ENCODE measurements around the gene FBXL14. TPM values are rescaled to one million over a fixed set of nuclear protein-coding genes. Genes with fewer than 3 reads are reported as not detected.

Gene FBXL14
- total RNA-seq, 1 experiment from 2014 or later = 16.1 TPM

- Histone ChIP-seq H3K27ac (peak overlapping the region; percentile 30; the same call in 1 of the 2 replicates), H3K36me3 (peaks cover 18% of the 10 kb centered on the region), H3K4me1 (replicated peaks) (peaks cover 55% of the 10 kb centered on the region), H3K4me3 (peak overlapping the region; percentile 99), H3K9me3 (replicated peaks) (peaks cover 3% of the 10 kb centered on the region; the same call in 1 of the 2 replicates), H3K27me3 (replicated peaks) (no peaks in the 10 kb centered on the region)
- peak in 1 of 2 experiments; percentile 70 for DNase-seq (ENCODE audit: low read depth in 1 of 2, low spot score in 2 of 2)
These were observed 448 bp downstream of the FBXL14 start for GRCh38 chr12:1594006-1594260.

DNA sequence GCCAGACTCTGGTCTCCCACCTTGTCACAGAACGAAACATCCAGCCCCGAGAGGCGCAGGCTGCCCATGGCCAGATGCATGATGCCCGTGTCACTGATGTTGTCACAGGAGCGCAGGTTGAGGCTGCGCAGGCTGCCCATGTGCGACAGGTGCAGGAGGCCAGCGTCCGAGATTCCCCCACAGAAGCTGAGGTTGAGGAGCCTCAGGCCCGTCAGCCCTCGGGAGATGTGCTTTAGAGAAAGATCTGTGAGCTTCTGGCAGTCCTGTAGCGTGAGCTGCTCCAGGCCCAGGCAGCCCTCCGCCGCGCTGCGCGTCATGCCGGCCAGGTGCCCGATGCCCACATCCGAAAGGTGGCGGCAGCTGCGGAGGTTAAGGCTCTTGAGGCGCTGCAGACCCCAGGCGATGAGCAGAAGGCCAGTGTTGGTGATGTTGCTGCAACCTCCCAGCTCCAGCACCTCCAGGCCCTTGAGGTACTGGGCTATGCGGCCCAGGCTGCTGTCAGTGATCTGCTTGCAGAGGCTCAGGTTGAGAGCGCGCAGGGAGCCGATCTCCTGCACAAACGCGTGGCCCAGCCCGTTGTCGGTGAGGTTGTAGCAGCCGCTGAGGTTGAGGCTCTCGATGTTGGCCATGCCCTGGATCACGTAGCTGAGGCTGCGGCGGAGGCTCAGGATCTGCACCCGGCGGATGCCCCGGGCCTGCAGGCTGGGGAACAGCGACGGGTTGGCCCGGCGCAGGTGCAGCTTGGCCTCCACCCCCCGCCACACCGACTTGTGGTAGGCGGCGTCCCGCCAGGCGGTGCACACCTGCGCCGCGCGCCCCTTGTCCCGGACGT lies 991 bp downstream of the FBXL14 start:
- H3K36me3 ChIP-seq = peaks cover 22% of the 10 kb centered on the region
- H3K9me3 ChIP-seq (replicated peaks) = peaks cover 3% of the 10 kb centered on the region; the same call in 1 of the 2 replicates
- no peaks in the 10 kb centered on the region for H3K27me3 ChIP-seq (replicated peaks)
- peak overlapping the region; percentile 99 for H3K4me3 ChIP-seq
- peak in 1 of 2 experiments; percentile 52 for DNase-seq (ENCODE audit: low read depth in 1 of 2, low spot score in 2 of 2)
- H3K27ac ChIP-seq = peak overlapping the region; percentile 30; the same call in 1 of the 2 replicates
- H3K4me1 ChIP-seq (replicated peaks) = peaks cover 59% of the 10 kb centered on the region

GRCh38 chr12:1592444-1593173 lies 1.8 kb downstream of the FBXL14 start:
- Histone ChIP-seq H3K36me3 (peaks cover 22% of the 10 kb centered on the region), H3K9me3 (replicated peaks) (peaks cover 3% of the 10 kb centered on the region; the same call in 1 of the 2 replicates), H3K4me3 (peak overlapping the region; percentile 99), H3K27me3 (replicated peaks) (no peaks in the 10 kb centered on the region), H3K27ac (no peak overlapping the region), H3K4me1 (replicated peaks) (peaks cover 63% of the 10 kb centered on the region)
- DNase-seq (ENCODE audit: low read depth in 1 of 2, low spot score in 2 of 2) = no peak

GRCh38 chr12:1591543-1591942 lies 2.8 kb downstream of the FBXL14 start:
- DNase-seq (ENCODE audit: low read depth in 1 of 2, low spot score in 2 of 2) = no peak
- H3K4me1 ChIP-seq (replicated peaks) = peaks cover 63% of the 10 kb centered on the region

GRCh38 chr12:1591034-1591433 lies 3.3 kb downstream of the FBXL14 start:
- peaks cover 60% of the 10 kb centered on the region for H3K4me1 ChIP-seq (replicated peaks)
- H3K36me3 ChIP-seq = peaks cover 22% of the 10 kb centered on the region
- H3K27ac ChIP-seq = no peak overlapping the region
- peaks cover 3% of the 10 kb centered on the region; the same call in 1 of the 2 replicates for H3K9me3 ChIP-seq (replicated peaks)
- H3K4me3 ChIP-seq = no peak overlapping the region
- no peaks in the 10 kb centered on the region for H3K27me3 ChIP-seq (replicated peaks)
- no peak for DNase-seq (ENCODE audit: low read depth in 1 of 2, low spot score in 2 of 2)

More at GRCh38 chr12:1591543-1591942, 2.8 kb downstream of the FBXL14 start:
- H3K27ac ChIP-seq = no peak overlapping the region
- H3K4me3 ChIP-seq = no peak overlapping the region
- peaks cover 22% of the 10 kb centered on the region for H3K36me3 ChIP-seq
- H3K27me3 ChIP-seq (replicated peaks) = no peaks in the 10 kb centered on the region
- peaks cover 3% of the 10 kb centered on the region; the same call in 1 of the 2 replicates for H3K9me3 ChIP-seq (replicated peaks)

DNA sequence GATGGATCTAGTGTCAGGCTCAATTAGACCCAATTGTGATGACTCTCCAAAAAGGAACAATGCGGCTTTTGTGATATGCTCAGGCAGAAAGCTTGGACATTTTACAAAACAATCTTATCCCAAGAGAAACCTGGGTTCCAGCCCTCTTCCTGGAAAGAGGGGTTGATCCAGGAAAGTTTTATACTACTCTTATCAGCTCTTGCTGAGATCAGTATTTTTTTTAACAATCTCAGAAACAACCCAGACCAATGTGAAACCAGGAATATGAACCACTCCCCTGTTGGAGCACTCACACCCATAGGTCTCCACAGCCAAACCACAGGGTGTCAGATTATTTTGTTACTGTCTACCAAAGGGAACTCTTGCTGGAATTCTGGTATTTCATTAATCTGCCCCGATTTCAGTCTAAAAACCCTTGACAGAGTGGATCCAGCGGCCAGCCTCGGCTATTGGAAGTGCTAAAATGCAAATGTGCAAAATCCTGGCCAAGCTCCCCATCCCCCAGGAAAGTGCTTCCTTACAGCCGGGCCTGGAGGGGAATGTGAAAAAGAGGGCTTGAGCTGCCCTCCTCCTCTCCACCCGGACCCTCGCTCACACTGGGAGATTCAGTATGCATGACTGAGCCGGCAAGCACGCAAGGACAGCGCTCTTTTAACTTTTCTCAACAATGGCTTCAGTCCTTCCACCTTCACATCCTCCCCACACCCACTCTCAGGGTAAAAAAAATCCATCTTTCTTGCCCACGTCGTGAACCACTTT lies 4.0 kb downstream of the FBXL14 start:
- DNase-seq (ENCODE audit: low read depth in 1 of 2, low spot score in 2 of 2) = no peak
- H3K27ac ChIP-seq = no peak overlapping the region
- peaks cover 22% of the 10 kb centered on the region for H3K36me3 ChIP-seq

GRCh38 chr12:1588575-1588947 lies 5.8 kb downstream of the FBXL14 start:
- peaks cover 13% of the 10 kb centered on the region for H3K36me3 ChIP-seq
- H3K27me3 ChIP-seq (replicated peaks) = no peaks in the 10 kb centered on the region
- no peaks in the 10 kb centered on the region; the same call in 1 of the 2 replicates for H3K9me3 ChIP-seq (replicated peaks)
- DNase-seq (ENCODE audit: low read depth in 1 of 2, low spot score in 2 of 2) = no peak
- H3K4me3 ChIP-seq = no peak overlapping the region
- H3K27ac ChIP-seq = no peak overlapping the region
- H3K4me1 ChIP-seq (replicated peaks) = peaks cover 39% of the 10 kb centered on the region

More for the DNA sequence above, 4.0 kb downstream of the FBXL14 start:
- H3K4me3 ChIP-seq = no peak overlapping the region
- H3K9me3 ChIP-seq (replicated peaks) = peaks cover 3% of the 10 kb centered on the region; the same call in 1 of the 2 replicates
- no peaks in the 10 kb centered on the region for H3K27me3 ChIP-seq (replicated peaks)
- peaks cover 54% of the 10 kb centered on the region for H3K4me1 ChIP-seq (replicated peaks)

DNA sequence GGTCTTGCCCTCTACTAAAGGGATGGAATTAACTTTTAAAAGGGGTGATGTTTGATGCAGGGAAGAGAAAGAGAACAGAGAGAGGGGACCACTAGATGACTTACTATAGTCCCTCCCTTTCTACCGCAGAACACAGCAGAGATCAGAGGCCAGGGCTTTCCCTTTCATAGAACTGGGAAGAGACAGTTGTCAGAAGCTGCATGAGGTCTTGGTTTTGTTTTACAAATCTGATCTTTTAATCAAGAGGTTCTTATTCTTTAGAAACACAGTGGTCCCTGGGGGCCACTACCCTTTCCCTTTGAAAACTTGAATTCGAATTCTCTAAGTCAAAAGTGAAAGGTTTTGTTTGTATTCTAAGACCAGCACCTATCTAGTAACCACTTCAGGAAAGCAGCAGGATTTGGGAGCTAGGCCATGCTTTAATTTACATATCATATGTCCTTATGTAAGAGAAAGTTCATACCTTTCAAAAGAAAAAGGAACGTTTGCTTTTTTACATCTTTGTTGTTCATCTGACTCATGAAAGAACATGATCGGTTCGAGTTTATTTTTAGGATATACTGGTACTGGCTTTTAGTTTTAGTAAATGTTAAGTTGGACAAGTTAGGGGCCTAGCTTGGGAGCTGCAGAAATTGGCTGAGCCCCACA lies 6.3 kb downstream of the FBXL14 start:
- no peak overlapping the region for H3K27ac ChIP-seq
- no peaks in the 10 kb centered on the region for H3K9me3 ChIP-seq (replicated peaks)
- peaks cover 11% of the 10 kb centered on the region for H3K36me3 ChIP-seq
- no peak for DNase-seq (ENCODE audit: low read depth in 1 of 2, low spot score in 2 of 2)
- H3K27me3 ChIP-seq (replicated peaks) = no peaks in the 10 kb centered on the region
- peaks cover 34% of the 10 kb centered on the region for H3K4me1 ChIP-seq (replicated peaks)
- no peak overlapping the region for H3K4me3 ChIP-seq

DNA sequence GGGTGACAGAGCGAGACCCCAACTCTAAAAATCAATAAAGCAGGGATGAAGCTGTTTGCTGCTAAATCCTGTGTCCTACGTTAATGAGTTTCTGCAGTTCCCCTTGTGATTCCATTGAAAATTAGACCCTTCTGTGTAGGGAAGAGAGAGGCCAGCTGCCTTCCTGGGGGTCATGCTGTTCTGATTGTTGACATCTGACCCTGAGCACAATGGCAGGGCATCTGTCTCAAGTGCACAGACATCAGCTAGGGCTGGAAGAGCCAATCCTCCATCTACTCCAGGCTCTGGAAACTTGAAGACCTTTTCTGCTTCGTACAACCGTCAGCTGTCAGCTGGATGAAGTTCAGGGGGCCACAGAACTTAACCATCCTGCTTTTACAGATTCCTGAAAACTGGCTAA lies 10.1 kb downstream of the FBXL14 start:
- Histone ChIP-seq H3K27me3 (replicated peaks) (no peaks in the 10 kb centered on the region), H3K9me3 (replicated peaks) (no peaks in the 10 kb centered on the region), H3K36me3 (peaks cover 3% of the 10 kb centered on the region; the same call in 1 of the 2 replicates), H3K4me1 (replicated peaks) (peaks cover 10% of the 10 kb centered on the region), H3K27ac (no peak overlapping the region), H3K4me3 (no peak overlapping the region)
- no peak for DNase-seq (ENCODE audit: low read depth in 1 of 2, low spot score in 2 of 2)

DNA sequence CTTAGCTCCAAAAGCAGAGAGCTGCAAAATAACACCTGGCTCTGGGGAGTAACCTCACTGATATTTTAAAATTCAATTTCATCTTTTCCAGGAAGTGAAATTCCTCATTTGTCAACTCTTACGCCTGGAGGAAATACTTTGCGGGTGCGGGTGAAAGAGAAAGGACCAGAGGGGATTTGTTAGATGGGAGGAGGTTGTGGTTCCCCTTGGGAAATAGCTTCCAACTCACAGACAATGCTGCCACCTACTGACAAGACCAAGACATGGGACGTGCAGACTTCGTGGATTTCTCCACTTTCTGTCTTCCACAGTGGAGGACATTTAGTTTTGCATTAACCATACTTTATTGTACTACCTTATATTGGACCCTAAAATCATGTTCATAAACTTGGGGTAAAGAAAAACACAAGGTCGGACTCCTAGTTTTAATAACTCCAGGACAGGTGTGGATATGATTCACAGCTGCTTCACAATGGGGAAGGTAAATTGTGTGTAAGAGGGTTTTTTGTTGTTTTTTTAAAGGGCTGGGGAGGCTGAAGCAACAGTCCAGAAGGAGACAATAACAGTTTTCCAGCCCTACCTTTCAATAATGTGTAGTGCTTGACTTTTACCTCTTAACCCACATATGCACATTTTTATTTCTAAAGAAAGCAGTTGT lies 10.8 kb downstream of the FBXL14 start:
- H3K4me1 ChIP-seq (replicated peaks) = peaks cover 9% of the 10 kb centered on the region
- H3K27ac ChIP-seq = no peak overlapping the region
- H3K27me3 ChIP-seq (replicated peaks) = no peaks in the 10 kb centered on the region
- H3K36me3 ChIP-seq = peaks cover 1% of the 10 kb centered on the region; the same call in 1 of the 2 replicates
- no peak overlapping the region for H3K4me3 ChIP-seq
- peak; percentile 72 to 82 for DNase-seq (ENCODE audit: low read depth in 1 of 2, low spot score in 2 of 2)
- no peaks in the 10 kb centered on the region for H3K9me3 ChIP-seq (replicated peaks)

- H3K36me3 ChIP-seq = no peaks in the 10 kb centered on the region
- no peak overlapping the region for H3K27ac ChIP-seq
- no peaks in the 10 kb centered on the region for H3K27me3 ChIP-seq (replicated peaks)
- H3K9me3 ChIP-seq (replicated peaks) = no peaks in the 10 kb centered on the region
- no peak for DNase-seq (ENCODE audit: low read depth in 1 of 2, low spot score in 2 of 2)
- no peak overlapping the region for H3K4me3 ChIP-seq
- peaks cover 3% of the 10 kb centered on the region; the same call in 1 of the 2 replicates for H3K4me1 ChIP-seq (replicated peaks)
These were observed 11.7 kb downstream of the FBXL14 start for GRCh38 chr12:1582709-1583050.

DNA sequence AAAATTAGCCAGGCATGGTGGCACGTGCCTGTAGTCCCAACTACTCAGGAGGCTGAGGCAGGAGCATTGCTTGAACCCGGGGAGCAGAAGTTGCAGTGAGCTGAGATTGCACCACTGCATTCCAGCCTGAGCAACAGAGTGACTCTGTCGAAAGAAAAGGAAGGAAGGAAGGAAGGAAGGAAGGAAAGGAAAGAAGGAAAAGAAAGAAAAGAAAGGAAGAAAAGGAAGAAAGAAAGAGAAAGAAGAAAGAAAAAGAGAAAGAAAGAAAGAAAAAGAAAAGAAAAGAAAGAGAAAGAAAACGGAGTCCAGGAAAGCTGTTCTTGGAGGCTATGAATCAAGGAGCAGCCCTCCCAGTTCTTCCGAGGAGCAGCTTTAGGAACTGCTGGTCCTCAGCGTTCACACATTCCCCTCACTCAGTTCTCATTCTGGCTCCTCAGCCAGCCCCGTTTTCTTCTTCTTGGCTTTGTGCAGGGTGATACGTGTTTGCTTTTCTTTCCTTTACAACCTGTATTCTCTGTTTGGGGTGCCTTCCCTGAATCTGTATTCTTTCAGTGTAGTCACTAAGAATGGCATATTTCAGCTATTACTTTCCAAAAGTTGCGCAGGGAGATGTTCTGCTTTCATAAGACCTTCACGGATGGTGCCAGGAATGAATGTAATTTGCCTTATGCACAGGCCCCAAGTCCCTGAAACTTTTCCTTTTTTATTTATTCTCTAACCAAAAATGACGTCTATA lies 12.2 kb downstream of the FBXL14 start:
- H3K4me1 ChIP-seq (replicated peaks) = peaks cover 3% of the 10 kb centered on the region; the same call in 1 of the 2 replicates
- no peak overlapping the region for H3K27ac ChIP-seq
- H3K27me3 ChIP-seq (replicated peaks) = no peaks in the 10 kb centered on the region
- no peak for DNase-seq (ENCODE audit: low read depth in 1 of 2, low spot score in 2 of 2)
- H3K4me3 ChIP-seq = no peak overlapping the region
- H3K9me3 ChIP-seq (replicated peaks) = no peaks in the 10 kb centered on the region
- H3K36me3 ChIP-seq = no peaks in the 10 kb centered on the region

Measured in SJSA1 (cell line).